Natural killer cell (primary cell): ENCODE results near the gene HOXA7. TPM values are rescaled to one million over a fixed set of nuclear protein-coding genes. Genes with fewer than 3 reads are reported as not detected.

Source experiments
- ATAC-seq, 3 donors: fragments of 150-1000 bp in 2 of 3; fragments of 200-7000 bp in 1 of 3; cut with Tn5 transposase; 1 replicate in 1 of 3; 2 replicates in 2 of 3; pipeline ENCODE4 v1.10.0; 2021; ENCODE audit warnings: mild to moderate bottlenecking in 2 of 3, moderate library complexity in 2 of 3
- DNase-seq, 2 donors: peaks; one replicate each; pipeline versions ENCODE4 v3.0.0 to v3.0.0-alpha.2; 2013 to 2021; ENCODE audit warnings: mixed read lengths in 1 of 2
- H3K27ac ChIP-seq: one replicate; pipeline ENCODE4 v1.5.1; 2013; ENCODE audit warnings: mild to moderate bottlenecking, low read length
- H3K27me3 ChIP-seq: one replicate; pipeline ENCODE4 v1.6.1; 2013; ENCODE audit warnings: low read length; ENCODE audit not compliant: control insufficient read depth, insufficient read depth
- H3K36me3 ChIP-seq: one replicate; pipeline ENCODE4 v1.6.1; 2013; ENCODE audit warnings: low read length; ENCODE audit not compliant: control insufficient read depth, insufficient read depth
- H3K4me1 ChIP-seq: one replicate; pipeline ENCODE4 v1.6.1; 2013; ENCODE audit warnings: low read length; ENCODE audit not compliant: control insufficient read depth, insufficient read depth
- H3K4me3 ChIP-seq: one replicate; pipeline ENCODE4 v1.5.1; 2013; ENCODE audit warnings: low read length
- H3K9me3 ChIP-seq: one replicate; pipeline ENCODE4 v1.6.1; 2013; ENCODE audit warnings: low read length; ENCODE audit not compliant: control insufficient read depth, insufficient read depth
- H3K27ac Mint-ChIP-seq, 2 donors: one replicate each; pipeline ENCODE4 v1.8.0; 2022; ENCODE audit warnings: mild to moderate bottlenecking in 2 of 2, mixed read lengths in 2 of 2, moderate library complexity in 1 of 2
- H3K27me3 Mint-ChIP-seq, 2 donors: one replicate each; pipeline ENCODE4 v1.8.0; 2022; ENCODE audit warnings: low read depth in 2 of 2, mixed read lengths in 2 of 2
- H3K36me3 Mint-ChIP-seq: one replicate; pipeline ENCODE4 v1.8.0; 2022; ENCODE audit warnings: mixed read lengths
- H3K4me1 Mint-ChIP-seq, 2 donors: one replicate each; pipeline ENCODE4 v1.8.0; 2022; ENCODE audit warnings: mixed read lengths in 2 of 2
- H3K4me3 Mint-ChIP-seq: one replicate; pipeline ENCODE4 v1.8.0; 2022; ENCODE audit warnings: mild to moderate bottlenecking, moderate library complexity, mixed read lengths
- H3K9me3 Mint-ChIP-seq, 2 donors: one replicate each; pipeline ENCODE4 v1.8.0; 2022; ENCODE audit warnings: mixed read lengths in 2 of 2
- CTCF ChIP-seq: fragments of 200-600 bp; IDR thresholded peaks from one replicate; pipeline ENCODE4 v1.8.0; 2022; ENCODE audit warnings: antibody characterized with exemption
- WGBS: methylation state at CpG from one replicate; pipeline ENCODE4 v1.1.7; 2013; ENCODE audit warnings: missing lambda C conversion rate; ENCODE audit not compliant: insufficient coverage; 5-methylcytosine and 5-hydroxymethylcytosine counted together
- intact Hi-C: fragments of 100-400 bp; cut with micrococcal nuclease; formaldehyde crosslinking; loops from one replicate; pipeline ENCODE4 v1.14.2; 2022
- total RNA-seq, 4 donors: library from RNA; stranded (reverse); fragments of 120-200 nt in 1 of 4; gene quantifications; one replicate each; pipeline versions ENCODE4 v1.2.3 to v1.2.4, GENCODE V29; 2013 to 2022

Gene HOXA7
- total RNA-seq, 3 donors from 2014 or later (not counting 1 experiment from before 2014, with no cell fraction given): not detected

- H3K4me1 Mint-ChIP-seq: no peaks in the 10 kb centered on the region
Observed at GRCh38 chr7:27110186-27111031, 46.1 kb downstream of the HOXA7 start.

GRCh38 chr7:27109466-27110185 is 46.8 kb downstream of the HOXA7 start:
- no peak overlapping the region for H3K27ac ChIP-seq
- WGBS: 87% methylated on average over 4 of the region's 4 CpGs
- Mint-ChIP-seq H3K4me3 (no peak overlapping the region), H3K36me3 (no peaks in the 10 kb centered on the region), H3K4me1 (no peaks in the 10 kb centered on the region), H3K9me3 (no peaks in the 10 kb centered on the region), H3K27ac (no peak overlapping the region), H3K27me3 (peaks cover 10 to 11% of the 10 kb centered on the region in 2 donors)
- intact Hi-C loops: no loop called here
- no peaks in the 10 kb centered on the region for H3K4me1 ChIP-seq
- no peak for TF ChIP-seq CTCF
- H3K9me3 ChIP-seq: no peaks in the 10 kb centered on the region
- H3K4me3 ChIP-seq: no peak overlapping the region
- H3K36me3 ChIP-seq: no peaks in the 10 kb centered on the region
- DNase-seq: no peak
- peaks cover 2% of the 10 kb centered on the region for H3K27me3 ChIP-seq
- ATAC-seq: no peak

More at GRCh38 chr7:27110186-27111031, 46.1 kb downstream of the HOXA7 start:
- DNase-seq (no peak), ATAC-seq (no peak)
- no peaks in the 10 kb centered on the region for H3K4me1 ChIP-seq
- no peak overlapping the region for H3K27ac Mint-ChIP-seq
- no peaks in the 10 kb centered on the region for H3K27me3 ChIP-seq
- H3K9me3 Mint-ChIP-seq: no peaks in the 10 kb centered on the region
- TF ChIP-seq CTCF: no peak
- WGBS: 96% methylated on average over 66 of the region's 66 CpGs
- no peaks in the 10 kb centered on the region for H3K36me3 ChIP-seq
- no peak overlapping the region for H3K4me3 Mint-ChIP-seq
- intact Hi-C loops: no loop called here
- H3K9me3 ChIP-seq: no peaks in the 10 kb centered on the region
- H3K27me3 Mint-ChIP-seq: peaks cover 2 to 5% of the 10 kb centered on the region in 2 donors
- H3K27ac ChIP-seq: no peak overlapping the region
- no peaks in the 10 kb centered on the region for H3K36me3 Mint-ChIP-seq
- no peak overlapping the region for H3K4me3 ChIP-seq

DNA sequence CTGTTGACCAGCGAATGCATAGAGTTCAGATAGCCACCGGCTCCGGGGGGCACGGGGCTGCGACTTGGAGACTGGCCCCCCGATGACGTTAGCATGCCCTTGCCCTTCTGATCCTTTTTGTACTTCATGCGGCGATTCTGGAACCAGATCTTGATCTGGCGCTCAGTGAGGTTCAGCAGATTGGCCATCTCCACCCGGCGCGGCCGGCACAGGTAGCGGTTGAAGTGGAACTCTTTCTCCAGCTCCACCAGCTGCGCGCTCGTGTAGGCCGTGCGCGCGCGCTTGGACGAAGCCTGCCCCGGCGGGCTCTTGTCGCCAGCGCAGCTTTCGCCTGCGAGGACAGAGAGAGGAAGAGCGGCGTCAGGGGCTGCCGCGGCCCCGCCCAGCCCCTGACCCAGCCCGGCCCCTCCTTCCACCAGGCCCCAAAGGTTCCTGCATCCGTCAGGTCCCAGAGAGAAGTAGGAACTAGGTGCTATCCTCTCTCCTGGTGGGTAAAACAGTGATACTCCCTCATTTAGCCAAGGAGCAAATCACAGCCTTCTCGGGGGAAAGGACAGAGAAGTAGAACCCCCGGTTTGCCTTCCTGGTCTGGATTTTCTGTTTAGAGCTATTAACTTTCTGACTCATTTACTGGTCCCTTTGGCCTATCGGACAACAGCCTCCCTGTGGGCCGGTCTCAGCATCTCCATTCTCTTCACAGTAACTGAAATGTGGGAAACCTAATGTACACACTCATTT is 47.9 kb downstream of the HOXA7 start:
- DNase-seq (no peak), ATAC-seq (no peak)
- H3K4me1 ChIP-seq: no peaks in the 10 kb centered on the region
- no peaks in the 10 kb centered on the region for H3K9me3 Mint-ChIP-seq
- H3K9me3 ChIP-seq: no peaks in the 10 kb centered on the region
- H3K27ac ChIP-seq: no peak overlapping the region
- H3K4me1 Mint-ChIP-seq: no peaks in the 10 kb centered on the region
- peaks cover 21% of the 10 kb centered on the region in 2 donors for H3K27me3 Mint-ChIP-seq
- no peak for TF ChIP-seq CTCF
- H3K36me3 ChIP-seq: no peaks in the 10 kb centered on the region
- H3K27ac Mint-ChIP-seq: no peak overlapping the region
- no peak overlapping the region for H3K4me3 ChIP-seq
- H3K27me3 ChIP-seq: peaks cover 11% of the 10 kb centered on the region
- no peak overlapping the region for H3K4me3 Mint-ChIP-seq
- 96% methylated on average over 41 of the region's 41 CpGs for WGBS
- intact Hi-C loops: no loop called here
- peaks cover 6% of the 10 kb centered on the region for H3K36me3 Mint-ChIP-seq
